OCI-LY3 (cell line): ENCODE data around the gene SNAPC5.

ENCODE experiments used
- EZH2phosphoT487 ChIP-seq: fragments of 200-600 bp; shearing (Covaris generic); IDR thresholded peaks from 2 replicates; pipeline ENCODE4 v1.6.1; 2018; ENCODE audit warnings: antibody characterized with exemption, mixed run types, low read depth
- TF ChIP-seq, protein P1 (sequence below): fragments of 200-600, 300-600 bp; sonication (generic); IDR thresholded peaks from 2 replicates; pipeline ENCODE4 v1.5.1; 2014; ENCODE audit warnings: antibody characterized with exemption, low read length, low read depth

DNA sequence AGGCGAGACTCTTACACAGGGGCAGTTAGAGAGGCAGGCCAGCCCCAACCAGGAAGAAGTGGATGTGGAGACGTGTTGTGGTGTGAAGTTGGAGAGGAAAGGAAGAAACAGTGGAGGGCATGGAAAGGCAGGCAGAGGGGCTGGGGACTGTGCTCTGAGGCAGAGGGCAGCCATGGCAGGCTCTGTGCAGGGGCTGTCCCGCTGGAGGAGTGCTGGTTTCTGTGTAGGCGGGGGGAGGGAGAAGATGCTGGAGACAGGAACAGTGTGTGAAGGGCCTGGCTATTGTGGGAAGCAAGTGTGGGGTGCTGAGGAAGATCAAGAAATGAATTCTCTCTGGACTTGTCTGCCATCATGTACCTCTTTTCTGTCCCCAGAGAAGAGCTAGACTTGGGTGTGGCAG lies 21.0 kb downstream of the SNAPC5 start:
- TF ChIP-seq, protein P1, sequence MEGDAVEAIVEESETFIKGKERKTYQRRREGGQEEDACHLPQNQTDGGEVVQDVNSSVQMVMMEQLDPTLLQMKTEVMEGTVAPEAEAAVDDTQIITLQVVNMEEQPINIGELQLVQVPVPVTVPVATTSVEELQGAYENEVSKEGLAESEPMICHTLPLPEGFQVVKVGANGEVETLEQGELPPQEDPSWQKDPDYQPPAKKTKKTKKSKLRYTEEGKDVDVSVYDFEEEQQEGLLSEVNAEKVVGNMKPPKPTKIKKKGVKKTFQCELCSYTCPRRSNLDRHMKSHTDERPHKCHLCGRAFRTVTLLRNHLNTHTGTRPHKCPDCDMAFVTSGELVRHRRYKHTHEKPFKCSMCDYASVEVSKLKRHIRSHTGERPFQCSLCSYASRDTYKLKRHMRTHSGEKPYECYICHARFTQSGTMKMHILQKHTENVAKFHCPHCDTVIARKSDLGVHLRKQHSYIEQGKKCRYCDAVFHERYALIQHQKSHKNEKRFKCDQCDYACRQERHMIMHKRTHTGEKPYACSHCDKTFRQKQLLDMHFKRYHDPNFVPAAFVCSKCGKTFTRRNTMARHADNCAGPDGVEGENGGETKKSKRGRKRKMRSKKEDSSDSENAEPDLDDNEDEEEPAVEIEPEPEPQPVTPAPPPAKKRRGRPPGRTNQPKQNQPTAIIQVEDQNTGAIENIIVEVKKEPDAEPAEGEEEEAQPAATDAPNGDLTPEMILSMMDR, result no peak
- no peak for TF ChIP-seq EZH2phosphoT487
